OCI-LY1 (cell line): ENCODE measurements around the gene PHOSPHO1.

ENCODE experiments used
- EZH2 ChIP-seq: fragments of 200-600 bp; sonication (generic), shearing (Covaris generic); IDR thresholded peaks from 2 replicates; pipeline ENCODE4 v1.8.0; 2017; ENCODE audit warnings: borderline replicate concordance, mixed run types, mild to moderate bottlenecking, antibody characterized with exemption, low read length, moderate library complexity, mixed read lengths
- TF ChIP-seq, protein P1 (sequence below): fragments of 200-600 bp; sonication (generic), shearing (Covaris generic); IDR thresholded peaks from 2 replicates; pipeline ENCODE4 v1.5.1; 2017; ENCODE audit warnings: mild to moderate bottlenecking, antibody characterized with exemption, low read length, moderate library complexity, mixed read lengths

DNA sequence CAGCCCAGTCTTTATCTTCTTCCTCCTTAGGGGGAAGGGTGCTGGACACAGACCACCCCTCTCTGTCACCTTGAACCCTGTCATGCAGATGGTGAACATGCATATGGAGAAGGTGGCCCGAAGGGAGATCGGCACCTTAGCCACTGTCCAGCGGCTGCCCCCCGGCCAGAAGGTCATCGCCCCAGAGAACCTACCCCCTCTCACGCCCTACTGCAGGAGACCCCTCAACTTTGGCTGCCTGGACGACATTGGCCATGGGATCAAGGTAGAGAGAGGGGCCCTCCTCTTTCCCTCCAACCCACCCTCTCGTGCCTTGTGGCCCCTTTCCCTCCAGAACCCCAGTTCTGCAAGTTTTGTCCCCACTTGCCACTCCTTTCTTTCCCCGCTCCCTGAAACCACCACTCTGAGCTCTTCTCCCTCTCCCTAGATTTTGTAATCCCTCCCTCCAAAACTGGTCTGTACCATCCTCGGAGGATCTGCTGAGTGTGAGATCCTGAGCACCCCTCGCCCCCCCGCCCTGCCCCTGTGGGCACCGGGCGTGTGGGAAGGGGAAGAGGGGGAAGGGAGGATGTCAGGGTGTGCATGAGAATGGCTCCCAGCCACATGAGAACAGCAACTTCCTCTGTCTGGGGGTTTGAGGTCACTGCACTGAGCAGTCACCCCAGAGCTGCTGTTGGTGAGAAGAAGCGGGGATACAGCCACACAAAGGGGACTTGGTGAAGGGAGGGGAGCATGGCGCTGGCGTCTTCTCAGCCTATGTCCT, 12.8 kb downstream of the PHOSPHO1 start:
- no peak for TF ChIP-seq EZH2
- TF ChIP-seq, protein P1, sequence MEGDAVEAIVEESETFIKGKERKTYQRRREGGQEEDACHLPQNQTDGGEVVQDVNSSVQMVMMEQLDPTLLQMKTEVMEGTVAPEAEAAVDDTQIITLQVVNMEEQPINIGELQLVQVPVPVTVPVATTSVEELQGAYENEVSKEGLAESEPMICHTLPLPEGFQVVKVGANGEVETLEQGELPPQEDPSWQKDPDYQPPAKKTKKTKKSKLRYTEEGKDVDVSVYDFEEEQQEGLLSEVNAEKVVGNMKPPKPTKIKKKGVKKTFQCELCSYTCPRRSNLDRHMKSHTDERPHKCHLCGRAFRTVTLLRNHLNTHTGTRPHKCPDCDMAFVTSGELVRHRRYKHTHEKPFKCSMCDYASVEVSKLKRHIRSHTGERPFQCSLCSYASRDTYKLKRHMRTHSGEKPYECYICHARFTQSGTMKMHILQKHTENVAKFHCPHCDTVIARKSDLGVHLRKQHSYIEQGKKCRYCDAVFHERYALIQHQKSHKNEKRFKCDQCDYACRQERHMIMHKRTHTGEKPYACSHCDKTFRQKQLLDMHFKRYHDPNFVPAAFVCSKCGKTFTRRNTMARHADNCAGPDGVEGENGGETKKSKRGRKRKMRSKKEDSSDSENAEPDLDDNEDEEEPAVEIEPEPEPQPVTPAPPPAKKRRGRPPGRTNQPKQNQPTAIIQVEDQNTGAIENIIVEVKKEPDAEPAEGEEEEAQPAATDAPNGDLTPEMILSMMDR, result no peak
